ENCODE data around the gene ATP4B.

GRCh38 chr13:113620036-113620796 lies 37.8 kb downstream of the ATP4B start:
- TF ChIP-seq CTCF (conservative IDR thresholded peaks at IDR 0.05 in 1 of 2, IDR thresholded peaks at IDR 0.05 in 1 of 2; ENCODE audit: low read depth in 1 of 2, low read length in 2 of 2) (no peak), EZH2 (IDR thresholded peaks at IDR 0.05; ENCODE audit: low read length, missing control alignments) (no peak)
